GM12892 (cell line): ENCODE measurements around the gene PARD6G.
"Not testable (repeated sequence)": the region's sequence is repeated elsewhere in the genome, so short reads cannot be mapped to it uniquely, and the experiment has no call there.

Source experiments
- POLR2A ChIP-seq: IDR thresholded peaks from 2 replicates; pipeline ENCODE4 v1.6.1; 2011; ENCODE audit warnings: low read depth, low read length, control low read depth
- POLR2AphosphoS5 ChIP-seq: IDR thresholded peaks from 2 replicates; pipeline ENCODE4 v1.6.1; 2011; ENCODE audit warnings: low read depth, low read length, control low read depth

DNA sequence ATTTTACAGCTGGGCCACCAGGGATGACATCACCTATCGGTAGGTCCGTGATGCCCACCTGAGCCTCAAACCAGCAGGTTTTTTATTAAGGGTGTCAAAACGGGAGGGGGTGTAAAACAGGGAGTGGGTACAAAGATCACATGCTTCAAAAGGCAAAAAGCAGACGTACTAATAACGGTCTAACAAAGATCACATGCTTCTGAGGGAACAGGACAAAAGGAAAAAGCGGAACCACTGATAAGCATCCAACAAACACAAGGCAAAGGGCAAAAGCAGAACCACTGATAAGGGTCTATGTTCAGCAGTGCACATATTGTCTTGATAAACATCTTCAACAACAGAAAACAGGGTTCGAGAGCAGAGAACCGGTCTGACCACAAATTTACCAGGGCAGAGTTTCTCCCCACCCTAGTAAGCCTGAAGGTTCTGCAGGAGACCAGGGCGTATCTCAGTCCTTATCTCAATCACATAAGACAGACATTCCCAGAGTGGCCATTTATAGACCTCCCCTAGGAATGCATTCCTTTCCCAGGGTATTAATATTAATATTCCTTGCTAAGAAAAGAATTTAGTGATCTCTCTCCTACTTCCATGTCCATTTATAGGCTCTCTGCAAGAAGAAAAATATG, 82.5 kb downstream of the PARD6G start:
- TF ChIP-seq POLR2AphosphoS5, POLR2A: not testable (repeated sequence)
